ENCODE results near the gene OR2T6.
"Not testable (repeated sequence)": the region's sequence is repeated elsewhere in the genome, so short reads cannot be mapped to it uniquely, and the experiment has no call there.

Gene OR2T6

GRCh38 chr1:248406721-248407692 lies 31.5 kb downstream of the OR2T6 start:
- no peaks in the 10 kb centered on the region for H3K27me3 Mint-ChIP-seq
- no peaks in the 10 kb centered on the region for H3K36me3 Mint-ChIP-seq (ENCODE audit: low read depth)
- no peak overlapping the region for H3K4me3 Mint-ChIP-seq
- H3K4me1 Mint-ChIP-seq (ENCODE audit: low read depth), result no peaks in the 10 kb centered on the region
- no peak overlapping the region for H3K27ac Mint-ChIP-seq
- intact Hi-C loops (cut with micrococcal nuclease), result no loop called here
- peaks cover 22% of the 10 kb centered on the region for H3K9me3 Mint-ChIP-seq

GRCh38 chr1:248416226-248416625 lies 40.7 kb downstream of the OR2T6 start:
- Mint-ChIP-seq H3K27me3 (no peaks in the 10 kb centered on the region), H3K4me1 (ENCODE audit: low read depth) (no peaks in the 10 kb centered on the region), H3K4me3 (no peak overlapping the region), H3K36me3 (ENCODE audit: low read depth) (no peaks in the 10 kb centered on the region), H3K9me3 (peaks cover 32% of the 10 kb centered on the region), H3K27ac (no peak overlapping the region)
- intact Hi-C loops (cut with micrococcal nuclease), result no loop called here

- H3K36me3 Mint-ChIP-seq (ENCODE audit: low read depth), result no peaks in the 10 kb centered on the region
- no peaks in the 10 kb centered on the region for H3K27me3 Mint-ChIP-seq
- H3K9me3 Mint-ChIP-seq, result peaks cover 34% of the 10 kb centered on the region
- no peaks in the 10 kb centered on the region for H3K4me1 Mint-ChIP-seq (ENCODE audit: low read depth)
- H3K4me3 Mint-ChIP-seq, result no peak overlapping the region
- intact Hi-C loops (cut with micrococcal nuclease), result no loop called here
- H3K27ac Mint-ChIP-seq, result no peak overlapping the region
These were observed 42.3 kb downstream of the OR2T6 start for GRCh38 chr1:248417854-248418253.

- no peak overlapping the region for H3K27ac Mint-ChIP-seq
- H3K36me3 Mint-ChIP-seq (ENCODE audit: low read depth), result no peaks in the 10 kb centered on the region
These were observed 45.8 kb downstream of the OR2T6 start for GRCh38 chr1:248421384-248421783.

GRCh38 chr1:248427526-248428191 lies 52.1 kb downstream of the OR2T6 start:
- not testable (repeated sequence) for H3K27me3 Mint-ChIP-seq

More at GRCh38 chr1:248421384-248421783, 45.8 kb downstream of the OR2T6 start:
- no peaks in the 10 kb centered on the region for H3K4me1 Mint-ChIP-seq (ENCODE audit: low read depth)
- no peak overlapping the region for H3K4me3 Mint-ChIP-seq
- no peaks in the 10 kb centered on the region for H3K27me3 Mint-ChIP-seq
- H3K9me3 Mint-ChIP-seq, result peaks cover 39% of the 10 kb centered on the region
- intact Hi-C loops (cut with micrococcal nuclease), result no loop called here

GRCh38 chr1:248428192-248428533 lies 52.6 kb downstream of the OR2T6 start:
- H3K27me3 Mint-ChIP-seq; H3K4me1 Mint-ChIP-seq (ENCODE audit: low read depth); intact Hi-C loops (cut with micrococcal nuclease); H3K4me3 Mint-ChIP-seq; H3K27ac Mint-ChIP-seq; H3K36me3 Mint-ChIP-seq (ENCODE audit: low read depth): not testable (repeated sequence)
- H3K9me3 Mint-ChIP-seq, result peaks cover 11% of the 10 kb centered on the region

More at GRCh38 chr1:248427526-248428191, 52.1 kb downstream of the OR2T6 start:
- H3K4me3 Mint-ChIP-seq; intact Hi-C loops (cut with micrococcal nuclease); H3K4me1 Mint-ChIP-seq (ENCODE audit: low read depth); H3K27ac Mint-ChIP-seq; H3K36me3 Mint-ChIP-seq (ENCODE audit: low read depth): not testable (repeated sequence)
- H3K9me3 Mint-ChIP-seq, result peaks cover 16% of the 10 kb centered on the region

GRCh38 chr1:248431683-248432082 lies 56.1 kb downstream of the OR2T6 start:
- H3K4me3 Mint-ChIP-seq; H3K4me1 Mint-ChIP-seq (ENCODE audit: low read depth); H3K27ac Mint-ChIP-seq; intact Hi-C loops (cut with micrococcal nuclease); H3K36me3 Mint-ChIP-seq (ENCODE audit: low read depth); H3K27me3 Mint-ChIP-seq; H3K9me3 Mint-ChIP-seq: not testable (repeated sequence)

- H3K27ac Mint-ChIP-seq; H3K4me1 Mint-ChIP-seq (ENCODE audit: low read depth); H3K27me3 Mint-ChIP-seq; H3K36me3 Mint-ChIP-seq (ENCODE audit: low read depth); intact Hi-C loops (cut with micrococcal nuclease); H3K4me3 Mint-ChIP-seq; H3K9me3 Mint-ChIP-seq: not testable (repeated sequence)
These were observed 56.7 kb downstream of the OR2T6 start for GRCh38 chr1:248432201-248432600.

- H3K9me3 Mint-ChIP-seq; H3K4me1 Mint-ChIP-seq (ENCODE audit: low read depth); intact Hi-C loops (cut with micrococcal nuclease); H3K27me3 Mint-ChIP-seq; H3K4me3 Mint-ChIP-seq; H3K36me3 Mint-ChIP-seq (ENCODE audit: low read depth); H3K27ac Mint-ChIP-seq: not testable (repeated sequence)
These were observed 58.4 kb downstream of the OR2T6 start for GRCh38 chr1:248433811-248434415.

GRCh38 chr1:248434913-248435312 lies 59.4 kb downstream of the OR2T6 start:
- H3K4me1 Mint-ChIP-seq (ENCODE audit: low read depth); H3K36me3 Mint-ChIP-seq (ENCODE audit: low read depth); H3K4me3 Mint-ChIP-seq; H3K27ac Mint-ChIP-seq; intact Hi-C loops (cut with micrococcal nuclease); H3K9me3 Mint-ChIP-seq; H3K27me3 Mint-ChIP-seq: not testable (repeated sequence)

- H3K36me3 Mint-ChIP-seq (ENCODE audit: low read depth); H3K9me3 Mint-ChIP-seq; H3K27me3 Mint-ChIP-seq; H3K4me1 Mint-ChIP-seq (ENCODE audit: low read depth); intact Hi-C loops (cut with micrococcal nuclease); H3K27ac Mint-ChIP-seq; H3K4me3 Mint-ChIP-seq: not testable (repeated sequence)
These were observed 60.8 kb downstream of the OR2T6 start for GRCh38 chr1:248436303-248436702.

GRCh38 chr1:248438668-248439067 lies 63.1 kb downstream of the OR2T6 start:
- intact Hi-C loops (cut with micrococcal nuclease); H3K27ac Mint-ChIP-seq; H3K4me1 Mint-ChIP-seq (ENCODE audit: low read depth); H3K9me3 Mint-ChIP-seq; H3K36me3 Mint-ChIP-seq (ENCODE audit: low read depth); H3K4me3 Mint-ChIP-seq; H3K27me3 Mint-ChIP-seq: not testable (repeated sequence)

GRCh38 chr1:248439283-248439682 lies 63.7 kb downstream of the OR2T6 start:
- H3K4me1 Mint-ChIP-seq (ENCODE audit: low read depth); H3K4me3 Mint-ChIP-seq; H3K27ac Mint-ChIP-seq; H3K9me3 Mint-ChIP-seq; intact Hi-C loops (cut with micrococcal nuclease); H3K36me3 Mint-ChIP-seq (ENCODE audit: low read depth); H3K27me3 Mint-ChIP-seq: not testable (repeated sequence)

All from dendritic cell treated with granulocyte-macrophage colony-stimulating factor and Interleukin-4, amounts not matched to agents 40 ng/mL and 50 ng/mL, for 4 days (primary cell).